Measurements from ENCODE around the gene RSPH10B.
"Not testable (repeated sequence)": the region's sequence is repeated elsewhere in the genome, so short reads cannot be mapped to it uniquely, and the experiment has no call there.

Gene RSPH10B

DNA sequence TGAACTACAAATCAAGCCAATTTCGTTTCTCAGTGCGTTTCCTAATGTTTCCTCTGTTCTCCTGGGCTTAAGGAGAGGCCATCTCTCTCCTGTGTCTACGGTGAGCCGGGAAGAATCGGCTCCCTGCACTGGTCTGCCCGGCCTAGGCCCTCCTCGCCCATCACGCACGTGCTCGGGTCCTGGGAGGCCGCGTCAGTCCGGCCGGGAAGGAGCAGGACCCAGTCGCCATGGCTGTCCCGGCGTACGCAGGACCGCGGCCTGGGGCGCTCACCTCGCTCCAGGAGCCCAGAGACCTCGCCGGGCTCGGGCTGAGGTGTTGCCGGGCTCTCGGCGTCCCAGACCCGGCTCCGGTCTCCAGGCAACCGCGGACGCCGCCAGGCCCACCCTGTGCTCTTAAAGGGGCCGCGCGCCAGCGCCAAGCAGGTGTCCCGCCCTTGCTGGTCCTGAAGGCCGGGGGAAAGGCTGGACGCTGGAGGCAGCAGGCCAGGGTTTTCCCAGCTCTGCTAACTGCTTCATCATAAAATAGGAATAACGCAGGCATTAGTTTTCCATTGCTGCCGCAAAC, at the start of gene RSPH10B:
Gene RSPH10B (minus strand): TSS at position 343 of the 565 bp plus-strand sequence. CDS start 3,573 bp downstream, outside the sequence.
- DNase-seq, result not testable (repeated sequence)

DNA sequence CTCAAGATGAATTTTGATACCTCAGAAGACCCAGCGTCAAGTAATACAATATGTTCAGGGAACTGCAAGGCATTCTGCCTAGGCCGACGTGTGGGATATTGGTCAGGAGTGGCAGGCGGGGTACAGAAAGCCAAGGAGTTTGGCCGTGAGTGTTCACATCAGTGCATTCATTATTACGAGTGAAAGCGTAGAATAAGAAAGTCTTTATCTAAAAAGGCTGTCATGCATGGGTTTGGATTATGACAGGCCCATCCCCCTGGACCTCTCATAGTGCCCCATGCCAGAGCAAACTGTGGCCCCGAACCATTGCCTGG, 46.1 kb upstream of the RSPH10B start:
- no peak for DNase-seq

- peak in 6 of 14 donors; percentile 3 to 22 (median 10) for DNase-seq
Observed at GRCh38 chr7:6015917-6016652, 45.6 kb upstream of the RSPH10B start.

DNA sequence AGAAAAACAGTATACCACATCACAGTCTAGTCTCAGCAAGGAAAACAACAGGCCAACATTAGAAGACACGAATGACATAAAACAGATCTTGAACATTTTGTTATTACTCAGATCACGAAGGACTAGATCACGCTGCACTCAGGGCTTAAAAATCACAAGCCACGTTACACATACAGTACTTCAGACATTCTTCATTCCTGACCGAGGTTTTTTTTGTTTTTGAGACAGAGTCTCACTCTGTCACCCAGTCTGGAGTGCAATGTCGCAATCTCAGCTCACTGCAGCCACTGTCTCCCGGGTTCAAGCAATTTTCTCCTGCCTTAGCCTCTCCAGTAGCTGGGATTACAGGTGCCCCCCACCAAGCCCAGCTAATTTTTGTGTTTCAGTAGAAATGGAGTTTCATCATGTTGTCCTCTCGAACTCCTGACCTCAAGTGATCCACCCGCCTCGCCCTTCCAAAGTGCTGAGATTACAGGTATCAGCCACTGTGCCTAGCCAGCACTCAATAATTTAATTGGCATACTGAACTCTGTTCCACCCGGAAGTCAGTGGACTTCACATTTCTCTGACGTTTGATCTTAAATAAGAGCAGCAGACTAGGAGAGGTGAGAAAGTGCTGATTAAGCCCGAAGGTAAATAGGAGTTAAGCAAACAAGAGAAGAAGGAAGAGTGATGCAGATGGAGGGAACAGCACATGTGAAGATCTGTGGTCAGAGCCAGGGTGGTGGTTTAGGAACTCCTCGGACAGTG, 42.0 kb upstream of the RSPH10B start:
- no peak for DNase-seq

- no peak for DNase-seq
Observed at GRCh38 chr7:6011541-6011940, 41.1 kb upstream of the RSPH10B start.

GRCh38 chr7:6010370-6010769, 39.9 kb upstream of the RSPH10B start:
- DNase-seq, result not testable (repeated sequence)

- peak; percentile 78 to 98 (median 97) for DNase-seq
Observed at GRCh38 chr7:6008668-6009611, 38.5 kb upstream of the RSPH10B start, which contains the start of the genes AIMP2 and PMS2. Gene AIMP2, plus strand, starts transcription at chr7:6009272. Its CDS starts 92 bp downstream, at chr7:6009364. Gene PMS2, minus strand, starts transcription at chr7:6009049. Its CDS starts 30 bp downstream, at chr7:6009019.

DNA sequence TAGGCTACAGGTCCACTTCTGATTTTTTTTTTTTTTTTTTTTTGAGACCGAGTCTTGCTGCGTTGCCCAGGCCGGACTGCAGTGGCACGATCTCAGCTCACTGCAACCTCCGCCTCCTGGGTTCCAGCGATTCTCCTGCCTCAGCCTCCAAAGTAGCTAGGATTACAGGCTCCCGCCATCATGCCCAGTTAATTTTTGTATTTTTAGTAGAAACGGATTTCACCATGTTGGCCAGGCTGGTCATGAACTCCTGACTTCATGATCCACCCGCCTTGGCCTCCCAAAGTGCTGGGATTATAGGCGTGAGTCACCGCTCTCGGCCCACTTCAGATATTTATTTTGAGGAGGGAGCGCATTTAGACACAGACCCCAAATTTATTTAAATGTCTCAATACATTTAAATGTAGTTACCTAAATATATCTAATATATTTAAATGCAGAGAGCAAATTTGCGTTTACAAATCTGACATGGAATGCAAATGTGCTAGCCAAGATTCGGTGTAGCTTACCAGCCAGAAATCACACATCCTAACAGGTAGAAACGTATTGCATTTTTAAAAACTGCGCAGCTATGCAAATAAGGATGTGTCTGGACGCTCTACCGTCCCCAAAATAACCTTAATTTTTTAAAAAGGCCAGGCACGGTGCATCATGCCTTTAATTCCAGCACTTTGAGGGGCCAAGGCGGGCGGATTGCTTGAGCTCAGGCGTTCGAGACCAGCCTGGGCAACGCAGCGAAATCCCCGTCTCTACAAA, 37.5 kb upstream of the RSPH10B start:
- DNase-seq, result not testable (repeated sequence)

DNA sequence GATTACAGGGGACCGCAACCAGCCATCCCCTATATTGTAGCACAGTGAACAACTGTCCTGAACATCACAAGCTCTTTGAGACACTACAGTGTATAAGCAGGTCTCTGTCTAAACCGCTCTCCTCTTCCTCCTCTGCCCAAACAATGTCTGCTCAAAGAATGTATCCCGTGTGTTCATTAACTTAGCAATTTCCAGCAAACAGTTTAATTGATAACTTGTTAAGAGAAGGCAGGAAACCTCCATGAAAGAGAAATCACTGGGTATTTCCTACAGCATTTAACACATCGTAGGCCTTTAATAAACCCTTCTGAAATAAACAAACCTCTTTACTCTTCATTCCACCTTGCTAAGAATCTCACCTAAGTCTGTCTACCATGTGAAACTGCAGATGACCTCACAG, 36.9 kb upstream of the RSPH10B start:
- no peak for DNase-seq

DNA sequence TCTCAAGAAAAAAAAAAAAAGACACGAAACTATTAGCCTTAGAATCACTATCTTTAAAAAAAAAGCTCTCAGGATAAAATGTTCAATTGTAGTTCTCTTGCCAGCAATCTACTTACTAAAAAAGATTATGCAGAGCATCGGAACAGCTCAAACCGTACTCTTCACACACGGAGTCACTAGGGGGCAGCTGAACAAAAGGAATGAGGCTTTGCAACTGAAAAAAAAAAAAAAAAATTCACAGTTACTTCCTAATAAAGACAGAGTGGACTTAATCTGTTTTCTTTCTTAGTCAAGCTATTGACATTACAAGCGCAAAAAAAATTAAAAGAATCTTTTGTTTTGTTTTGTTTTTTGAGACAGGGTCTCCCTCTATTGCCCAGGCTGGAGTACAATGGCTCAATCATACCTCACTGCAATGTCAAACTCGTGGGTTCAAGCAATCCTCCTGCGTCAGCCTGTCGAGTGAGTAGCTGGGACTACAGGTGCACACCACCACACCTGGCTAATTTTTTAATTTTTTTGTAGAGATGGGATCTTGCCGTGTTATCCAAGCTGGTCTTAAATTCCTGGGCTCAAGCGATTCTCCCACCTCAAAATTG, 26.8 kb upstream of the RSPH10B start:
- DNase-seq, result peak in 1 of 14 donors; percentile 15

DNA sequence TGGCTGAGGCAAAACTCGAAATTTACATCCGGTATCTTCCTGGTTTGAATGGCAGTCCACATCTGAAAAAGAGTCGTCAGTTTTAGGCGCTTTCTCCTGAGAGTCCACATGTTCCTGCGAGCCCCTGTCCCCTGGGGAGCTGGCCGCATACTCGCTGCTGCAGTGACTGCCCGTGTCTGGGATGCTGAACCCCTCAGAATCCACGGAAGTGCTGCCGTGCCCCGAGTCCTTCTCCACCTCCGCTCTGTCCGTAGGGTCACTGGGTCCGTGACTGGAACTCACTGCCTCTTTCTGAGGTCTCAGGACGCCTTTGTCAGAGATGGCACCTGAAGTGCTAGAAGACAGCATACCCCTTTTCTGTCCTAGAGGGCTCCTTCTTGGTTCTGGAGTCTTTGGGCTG, 16.6 kb upstream of the RSPH10B start:
- DNase-seq, result not testable (repeated sequence)

GRCh38 chr7:5979680-5980314, 9.3 kb upstream of the RSPH10B start:
- not testable (repeated sequence) for DNase-seq

- not testable (repeated sequence) for DNase-seq
Observed at GRCh38 chr7:5973580-5973979, 3.1 kb upstream of the RSPH10B start.

- not testable (repeated sequence) for DNase-seq
Observed at GRCh38 chr7:5963810-5964209, 6.7 kb downstream of the RSPH10B start.

DNA sequence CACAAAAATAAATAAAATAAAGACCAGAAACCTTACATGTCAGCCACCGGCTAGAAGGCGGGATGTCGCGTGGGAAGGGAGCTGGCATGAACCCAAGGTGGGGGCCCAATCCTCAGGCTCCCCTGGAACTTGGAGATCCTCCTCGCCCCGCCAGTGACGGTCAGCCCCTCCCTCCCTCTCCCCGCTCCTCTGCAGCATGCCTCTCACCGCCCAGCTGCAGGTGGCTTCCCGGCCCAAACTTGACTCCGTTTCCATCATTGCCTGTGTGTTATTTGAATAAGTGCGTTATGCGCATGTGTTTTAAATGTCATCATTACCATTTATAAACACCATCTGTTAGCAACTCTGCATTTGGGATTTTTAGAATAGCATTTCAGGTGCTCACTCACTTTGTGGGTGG, 7.3 kb downstream of the RSPH10B start:
- DNase-seq, result not testable (repeated sequence)

GRCh38 chr7:5934945-5935450, 35.5 kb downstream of the RSPH10B start:
- DNase-seq, result not testable (repeated sequence)

- not testable (repeated sequence) for DNase-seq
Observed at GRCh38 chr7:5931905-5932644, 38.4 kb downstream of the RSPH10B start.

GRCh38 chr7:5931250-5931649, 39.2 kb downstream of the RSPH10B start:
- DNase-seq, result not testable (repeated sequence)

- DNase-seq, result not testable (repeated sequence)
Observed at GRCh38 chr7:5930290-5930689, 40.2 kb downstream of the RSPH10B start.

Data from C1 segment of cervical spinal cord (tissue), 14 donors.